Stimulated activated naive CD8-positive, alpha-beta T cell treated with anti-CD3 and anti-CD28 coated beads, Interleukin-15, Interleukin-2, amounts not matched to agents 100 ng/mL and 50 ng/mL, for 24 hours (primary cell): Measurements from ENCODE around the gene AQP3.
"Not testable (repeated sequence)": the region's sequence is repeated elsewhere in the genome, so short reads cannot be mapped to it uniquely, and the experiment has no call there.

Experiments used
- H3K27ac Mint-ChIP-seq: one replicate; pipeline ENCODE4 v1.8.0; 2021; ENCODE audit warnings: mild to moderate bottlenecking, mixed read lengths
- H3K27me3 Mint-ChIP-seq: one replicate; pipeline ENCODE4 v1.8.0; 2021; ENCODE audit warnings: mixed read lengths
- H3K36me3 Mint-ChIP-seq: one replicate; pipeline ENCODE4 v1.8.0; 2021; ENCODE audit warnings: low read depth, mixed read lengths
- H3K4me1 Mint-ChIP-seq: one replicate; pipeline ENCODE4 v1.8.0; 2021; ENCODE audit warnings: low read depth, mixed read lengths
- H3K4me3 Mint-ChIP-seq: one replicate; pipeline ENCODE4 v1.8.0; 2021; ENCODE audit warnings: mild to moderate bottlenecking, mixed read lengths
- H3K9me3 Mint-ChIP-seq: one replicate; pipeline ENCODE4 v1.8.0; 2021; ENCODE audit warnings: mixed read lengths

The AQP3 gene

DNA sequence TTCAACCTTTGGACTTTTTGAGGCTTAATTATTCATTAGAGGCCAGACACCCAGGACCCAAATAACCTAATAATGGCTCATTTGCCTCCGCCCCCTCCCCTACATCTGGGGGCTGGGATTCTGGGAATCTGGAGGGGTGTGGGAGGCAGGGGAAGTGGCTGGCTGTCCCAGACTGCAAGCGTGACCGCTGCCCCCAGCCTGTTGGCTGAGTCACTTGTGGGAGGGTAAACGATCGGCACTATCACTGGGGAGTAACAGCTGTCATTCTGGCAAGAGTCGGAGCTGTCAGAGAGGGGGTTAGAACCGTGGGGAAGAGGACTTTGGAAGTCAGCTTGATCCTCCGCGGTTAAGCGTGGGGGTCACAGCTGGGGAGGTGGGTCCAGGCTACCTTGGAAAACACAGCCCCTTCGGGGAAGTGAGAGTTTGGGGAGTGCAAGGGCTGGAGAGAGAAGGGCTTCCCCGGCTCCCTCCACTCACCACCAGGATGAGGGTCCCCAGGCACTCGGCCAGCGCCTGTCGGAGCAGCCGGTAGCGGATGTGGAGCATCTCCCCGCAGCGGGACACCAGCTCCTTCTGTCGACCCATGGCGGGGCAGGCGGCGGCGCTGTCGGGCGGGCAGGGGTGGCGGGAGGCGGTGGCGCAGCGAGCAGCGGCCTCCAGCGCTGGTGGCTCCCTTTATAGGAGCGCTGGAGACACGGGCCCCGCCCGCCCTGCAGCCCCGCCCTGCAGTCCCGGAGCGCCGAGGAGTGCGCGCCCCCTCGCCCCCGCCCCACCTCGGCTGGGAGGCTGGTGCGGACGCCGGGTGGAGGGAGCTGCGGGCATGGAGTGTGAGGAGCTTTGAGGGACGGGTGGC is at the start of gene AQP3:
AQP3 (minus strand) TSS at position 648 of the 853 bp plus-strand sequence; CDS start at position 585, 63 bp downstream.
- Mint-ChIP-seq H3K4me3 (peak within 1 kb of the TSS; percentile 86), H3K9me3 (no peaks in the 10 kb centered on the region), H3K4me1 (peaks cover 39% of the 10 kb centered on the region), H3K36me3 (no peaks in the 10 kb centered on the region), H3K27ac (peak within 1 kb of the TSS; percentile 88), H3K27me3 (no peaks in the 10 kb centered on the region)

DNA sequence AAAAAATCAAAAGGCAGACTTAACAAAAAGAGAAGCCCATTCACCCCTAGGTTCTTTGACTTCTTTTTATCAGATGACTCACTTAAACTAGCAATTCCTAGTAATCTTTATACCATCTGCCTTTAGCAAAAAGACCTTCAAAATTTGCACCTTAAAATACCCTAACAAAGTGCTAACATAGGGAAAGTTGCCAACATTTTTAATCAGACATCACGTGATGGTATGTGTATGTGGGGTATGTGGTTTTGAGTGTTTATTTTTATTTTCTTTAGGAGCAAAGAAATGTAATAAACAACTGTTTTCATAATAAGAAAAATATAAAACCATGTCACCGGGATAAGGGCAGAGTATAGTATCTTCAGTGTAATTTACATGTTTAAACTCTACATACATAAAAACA is 46.4 kb upstream of the AQP3 start:
- not testable (repeated sequence) for H3K27me3 Mint-ChIP-seq, H3K4me1 Mint-ChIP-seq, H3K36me3 Mint-ChIP-seq, H3K27ac Mint-ChIP-seq, H3K4me3 Mint-ChIP-seq, H3K9me3 Mint-ChIP-seq

DNA sequence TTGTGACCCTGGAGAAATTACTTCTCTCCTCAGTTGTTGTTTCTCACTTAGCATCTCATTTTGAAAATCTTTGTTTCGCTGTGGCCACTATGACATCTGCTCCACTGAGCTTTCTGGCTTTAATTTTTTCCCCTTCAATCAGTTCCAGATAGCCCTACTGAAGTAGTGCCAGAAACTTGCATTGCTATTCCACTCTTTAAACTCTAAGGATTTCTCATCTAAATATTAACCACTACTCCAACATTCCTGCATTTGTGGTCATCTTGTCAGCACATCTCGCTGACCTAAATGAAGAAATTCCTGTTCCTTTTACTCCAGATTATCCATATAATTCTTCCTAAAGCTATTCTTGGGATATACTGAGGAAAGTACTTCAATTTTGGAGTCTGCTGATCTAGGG is 41.7 kb upstream of the AQP3 start:
- Mint-ChIP-seq H3K27me3 (no peaks in the 10 kb centered on the region), H3K9me3 (no peaks in the 10 kb centered on the region), H3K36me3 (no peaks in the 10 kb centered on the region), H3K4me3 (no peak overlapping the region), H3K27ac (no peak overlapping the region), H3K4me1 (no peaks in the 10 kb centered on the region)

DNA sequence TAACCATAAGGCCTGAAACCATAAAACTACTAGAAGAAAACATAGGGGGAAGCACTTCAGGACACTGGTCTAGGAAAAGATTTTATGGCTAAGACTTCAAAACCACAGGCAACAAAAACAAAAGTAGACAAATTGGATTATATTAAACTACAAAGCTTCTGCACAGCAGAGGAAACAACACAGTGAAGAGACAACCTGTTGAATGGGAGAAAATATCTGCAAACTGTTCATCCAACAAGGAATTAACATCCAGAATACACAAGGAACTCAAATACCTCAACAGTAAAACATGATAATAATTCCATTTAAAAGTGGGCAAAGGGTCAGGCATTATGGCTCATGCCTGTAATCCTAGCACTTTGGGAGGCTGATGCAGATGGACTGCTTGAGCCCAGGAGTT is 37.9 kb upstream of the AQP3 start:
- not testable (repeated sequence) for H3K4me3 Mint-ChIP-seq, H3K9me3 Mint-ChIP-seq, H3K36me3 Mint-ChIP-seq, H3K27me3 Mint-ChIP-seq, H3K27ac Mint-ChIP-seq, H3K4me1 Mint-ChIP-seq

DNA sequence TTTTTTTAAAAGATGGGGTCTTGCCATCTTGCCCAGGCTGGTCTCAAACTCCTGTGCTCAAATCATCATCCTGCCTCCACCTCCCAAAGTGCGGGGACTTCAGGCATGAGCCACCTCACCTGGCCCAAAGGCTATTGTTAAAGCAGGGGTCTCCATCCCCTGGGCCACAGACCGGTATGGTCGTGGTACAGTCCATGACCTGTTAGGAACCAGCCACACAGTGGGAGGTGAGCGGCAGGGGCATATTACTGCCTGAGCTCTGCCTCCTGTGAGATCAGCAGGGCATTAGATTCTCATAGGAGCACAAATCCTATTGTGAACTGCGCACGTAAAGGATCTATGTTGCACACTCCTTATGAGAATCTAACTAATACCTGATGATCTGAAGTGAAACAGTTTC is 33.6 kb upstream of the AQP3 start:
- Mint-ChIP-seq H3K4me3 (no peak overlapping the region), H3K27me3 (no peaks in the 10 kb centered on the region)

GRCh38 chr9:33480106-33480505 is 32.7 kb upstream of the AQP3 start:
- Mint-ChIP-seq H3K4me3 (no peak overlapping the region), H3K27me3 (no peaks in the 10 kb centered on the region), H3K4me1 (no peaks in the 10 kb centered on the region), H3K27ac (no peak overlapping the region), H3K9me3 (no peaks in the 10 kb centered on the region), H3K36me3 (no peaks in the 10 kb centered on the region)

More for the DNA sequence above, 33.6 kb upstream of the AQP3 start:
- Mint-ChIP-seq H3K9me3 (no peaks in the 10 kb centered on the region), H3K4me1 (no peaks in the 10 kb centered on the region), H3K36me3 (no peaks in the 10 kb centered on the region), H3K27ac (no peak overlapping the region)

- Mint-ChIP-seq H3K27me3 (no peaks in the 10 kb centered on the region), H3K4me1 (peaks cover 20% of the 10 kb centered on the region), H3K36me3 (peaks cover 15% of the 10 kb centered on the region), H3K9me3 (no peaks in the 10 kb centered on the region), H3K27ac (no peak overlapping the region), H3K4me3 (no peak overlapping the region)
Observed at GRCh38 chr9:33476503-33476902, 29.1 kb upstream of the AQP3 start.

DNA sequence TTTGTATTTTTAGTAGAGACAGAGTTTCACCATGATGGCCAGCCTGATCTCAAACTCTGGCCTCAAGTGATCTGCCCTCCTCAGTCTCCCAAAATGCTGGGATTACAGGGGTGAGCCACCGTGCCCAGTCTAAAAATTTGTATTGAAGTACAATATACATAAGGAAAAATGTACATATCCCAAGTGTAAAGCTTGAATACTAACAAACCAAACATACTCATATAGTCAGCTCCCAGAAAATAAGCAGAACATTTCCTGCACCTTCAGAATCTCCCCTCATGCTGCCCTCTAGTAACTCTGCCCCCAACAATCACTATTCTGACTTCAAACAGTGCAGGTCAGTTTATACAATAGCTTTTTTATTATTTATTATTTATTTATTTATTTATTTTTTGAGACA is 28.0 kb upstream of the AQP3 start:
- H3K27me3 Mint-ChIP-seq = no peaks in the 10 kb centered on the region
- no peaks in the 10 kb centered on the region for H3K9me3 Mint-ChIP-seq
- peak overlapping the region; percentile 17 for H3K4me3 Mint-ChIP-seq
- H3K27ac Mint-ChIP-seq = no peak overlapping the region
- H3K4me1 Mint-ChIP-seq = peaks cover 24% of the 10 kb centered on the region
- peaks cover 24% of the 10 kb centered on the region for H3K36me3 Mint-ChIP-seq

GRCh38 chr9:33473643-33474352 is 26.4 kb upstream of the AQP3 start, which contains the start of gene NOL6:
Gene NOL6, minus strand, starts transcription at chr9:33473924. Its CDS starts 82 bp downstream, at chr9:33473842.
- H3K36me3 Mint-ChIP-seq = peaks cover 38% of the 10 kb centered on the region
- peaks cover 27% of the 10 kb centered on the region for H3K4me1 Mint-ChIP-seq
- H3K27ac Mint-ChIP-seq = peak within 1 kb of the TSS; percentile 84
- peak within 1 kb of the TSS; percentile 89 for H3K4me3 Mint-ChIP-seq
- H3K9me3 Mint-ChIP-seq = no peaks in the 10 kb centered on the region
- no peaks in the 10 kb centered on the region for H3K27me3 Mint-ChIP-seq

DNA sequence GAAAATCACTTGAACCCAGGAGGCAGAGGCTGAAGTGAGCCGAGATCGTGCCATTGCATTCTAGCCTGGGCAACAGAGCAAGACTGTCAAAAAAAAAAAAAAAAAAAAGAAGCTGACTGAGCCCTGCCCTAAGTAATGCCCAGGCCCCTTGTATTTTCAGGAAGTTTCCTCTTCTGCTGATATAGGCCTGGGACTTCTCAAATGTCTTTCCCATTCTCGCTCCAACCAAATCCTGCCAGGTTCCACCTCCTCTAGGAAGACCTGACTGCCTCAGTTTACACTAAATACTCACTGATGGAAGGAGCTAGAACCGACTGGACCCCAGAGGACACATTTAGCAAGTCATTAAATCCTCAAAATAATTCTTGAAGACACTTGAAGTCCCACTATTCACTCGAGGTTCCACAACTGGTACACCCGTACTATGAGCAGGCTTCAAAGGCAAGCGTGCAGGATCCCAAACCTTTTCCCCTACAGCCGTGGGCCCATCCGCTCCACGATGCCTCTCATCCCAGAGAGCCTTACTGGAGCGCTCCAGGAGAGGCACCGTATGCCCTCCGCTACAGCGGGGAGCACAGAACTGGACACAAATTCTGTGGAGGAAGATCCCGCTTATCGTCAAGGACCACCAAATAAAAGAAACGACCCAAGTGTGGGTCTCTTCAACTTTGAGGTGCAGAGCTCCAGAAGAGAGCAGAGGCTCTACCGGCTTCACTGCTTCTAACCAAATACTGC is 25.7 kb upstream of the AQP3 start:
- Mint-ChIP-seq H3K36me3 (peaks cover 45% of the 10 kb centered on the region), H3K9me3 (no peaks in the 10 kb centered on the region), H3K4me1 (peaks cover 27% of the 10 kb centered on the region), H3K27ac (peak overlapping the region; percentile 84), H3K4me3 (peak overlapping the region; percentile 89), H3K27me3 (no peaks in the 10 kb centered on the region)

- H3K9me3 Mint-ChIP-seq = no peaks in the 10 kb centered on the region
- no peaks in the 10 kb centered on the region for H3K27me3 Mint-ChIP-seq
- peaks cover 47% of the 10 kb centered on the region for H3K36me3 Mint-ChIP-seq
- peaks cover 27% of the 10 kb centered on the region for H3K4me1 Mint-ChIP-seq
- peak overlapping the region; percentile 89 for H3K4me3 Mint-ChIP-seq
- H3K27ac Mint-ChIP-seq = peak overlapping the region; percentile 63
Observed at GRCh38 chr9:33472171-33472880, 24.9 kb upstream of the AQP3 start.

- H3K27ac Mint-ChIP-seq = peak overlapping the region; percentile 79
- no peaks in the 10 kb centered on the region for H3K9me3 Mint-ChIP-seq
- H3K4me3 Mint-ChIP-seq = peak overlapping the region; percentile 61
- H3K36me3 Mint-ChIP-seq = peaks cover 48% of the 10 kb centered on the region
- H3K4me1 Mint-ChIP-seq = peaks cover 27% of the 10 kb centered on the region
- H3K27me3 Mint-ChIP-seq = no peaks in the 10 kb centered on the region
Observed at GRCh38 chr9:33471361-33471760, 24.0 kb upstream of the AQP3 start.

DNA sequence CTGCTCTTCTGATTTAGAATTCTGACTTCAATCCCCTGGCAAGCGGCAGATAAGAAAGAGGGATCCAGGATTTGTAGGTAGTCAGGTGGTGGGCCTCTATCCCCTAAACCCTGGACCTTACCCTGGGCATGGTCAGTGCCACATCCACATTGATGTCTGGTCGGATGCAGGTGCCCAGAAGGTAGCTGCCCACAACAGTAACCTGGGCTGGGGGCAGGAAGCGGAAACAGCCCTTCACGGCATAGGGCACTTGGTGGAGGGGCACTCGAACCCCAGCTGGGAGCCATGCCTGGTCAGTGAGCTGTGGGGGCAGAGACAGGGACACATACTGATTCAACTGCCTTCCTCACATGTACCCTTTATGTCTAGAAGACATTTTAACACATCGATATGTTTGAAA is 22.5 kb upstream of the AQP3 start:
- Mint-ChIP-seq H3K4me1 (peaks cover 27% of the 10 kb centered on the region), H3K36me3 (peaks cover 59% of the 10 kb centered on the region), H3K27ac (peak overlapping the region; percentile 19), H3K27me3 (no peaks in the 10 kb centered on the region), H3K9me3 (no peaks in the 10 kb centered on the region), H3K4me3 (no peak overlapping the region)

GRCh38 chr9:33468797-33469621 is 21.6 kb upstream of the AQP3 start:
- peaks cover 26% of the 10 kb centered on the region for H3K4me1 Mint-ChIP-seq
- H3K4me3 Mint-ChIP-seq = no peak overlapping the region
- no peak overlapping the region for H3K27ac Mint-ChIP-seq
- no peaks in the 10 kb centered on the region for H3K9me3 Mint-ChIP-seq
- peaks cover 68% of the 10 kb centered on the region for H3K36me3 Mint-ChIP-seq
- H3K27me3 Mint-ChIP-seq = no peaks in the 10 kb centered on the region
